ENCODE measurements around the gene LIM2.
"Not testable (repeated sequence)": the region's sequence is repeated elsewhere in the genome, so short reads cannot be mapped to it uniquely, and the experiment has no call there.

LIM2 gene

DNA sequence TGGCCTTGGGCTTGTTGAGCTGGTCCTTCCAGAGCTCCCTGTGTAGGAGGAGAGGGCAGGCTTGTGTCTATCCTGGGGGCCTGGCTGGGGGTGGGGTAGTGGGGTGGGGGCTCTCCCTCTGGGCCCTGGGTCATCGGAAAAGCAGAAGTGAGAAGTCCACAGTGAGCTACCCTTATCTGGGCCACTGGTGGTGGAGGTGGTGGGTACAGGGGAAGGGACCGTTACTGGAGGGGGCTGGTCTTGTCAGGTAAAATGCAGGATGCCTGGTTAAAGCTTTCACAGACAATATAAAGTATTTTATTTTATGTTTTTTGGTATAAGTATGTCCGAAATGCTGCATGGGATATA, 30.0 kb upstream of the LIM2 start:
- H3K9me2 ChIP-seq (replicated peaks; ENCODE audit: insufficient read depth, low read length), result no peaks in the 10 kb centered on the region
- H3K36me3 ChIP-seq (replicated peaks; ENCODE audit: insufficient read depth, low read length), result no peaks in the 10 kb centered on the region
- H3K9me3 ChIP-seq (replicated peaks; ENCODE audit: insufficient read depth, low read length), result no peaks in the 10 kb centered on the region
- no peaks in the 10 kb centered on the region for H4K20me1 ChIP-seq (ENCODE audit: insufficient read depth, low read length)
- no peak overlapping the region for H3K9ac ChIP-seq (ENCODE audit: low read length)
- H3K4me1 ChIP-seq (ENCODE audit: low read length), result no peaks in the 10 kb centered on the region
- no peak for DNase-seq
- no peak overlapping the region for H3K4me3 ChIP-seq (ENCODE audit: low read length)
- H3K27me3 ChIP-seq (replicated peaks; ENCODE audit: insufficient read depth, low read length), result no peaks in the 10 kb centered on the region
- no peak overlapping the region for H3K27ac ChIP-seq (ENCODE audit: low read length)
- H3K79me2 ChIP-seq (ENCODE audit: low read length), result no peaks in the 10 kb centered on the region
- no peak overlapping the region for H2AFZ ChIP-seq (ENCODE audit: low read length)
- no peaks in the 10 kb centered on the region for H3F3A ChIP-seq (ENCODE audit: insufficient read depth, low read length)
- no peak overlapping the region for H3K4me2 ChIP-seq (ENCODE audit: low read depth, low read length)
- TF ChIP-seq, protein P1, sequence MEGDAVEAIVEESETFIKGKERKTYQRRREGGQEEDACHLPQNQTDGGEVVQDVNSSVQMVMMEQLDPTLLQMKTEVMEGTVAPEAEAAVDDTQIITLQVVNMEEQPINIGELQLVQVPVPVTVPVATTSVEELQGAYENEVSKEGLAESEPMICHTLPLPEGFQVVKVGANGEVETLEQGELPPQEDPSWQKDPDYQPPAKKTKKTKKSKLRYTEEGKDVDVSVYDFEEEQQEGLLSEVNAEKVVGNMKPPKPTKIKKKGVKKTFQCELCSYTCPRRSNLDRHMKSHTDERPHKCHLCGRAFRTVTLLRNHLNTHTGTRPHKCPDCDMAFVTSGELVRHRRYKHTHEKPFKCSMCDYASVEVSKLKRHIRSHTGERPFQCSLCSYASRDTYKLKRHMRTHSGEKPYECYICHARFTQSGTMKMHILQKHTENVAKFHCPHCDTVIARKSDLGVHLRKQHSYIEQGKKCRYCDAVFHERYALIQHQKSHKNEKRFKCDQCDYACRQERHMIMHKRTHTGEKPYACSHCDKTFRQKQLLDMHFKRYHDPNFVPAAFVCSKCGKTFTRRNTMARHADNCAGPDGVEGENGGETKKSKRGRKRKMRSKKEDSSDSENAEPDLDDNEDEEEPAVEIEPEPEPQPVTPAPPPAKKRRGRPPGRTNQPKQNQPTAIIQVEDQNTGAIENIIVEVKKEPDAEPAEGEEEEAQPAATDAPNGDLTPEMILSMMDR (IDR thresholded peaks at IDR 0.05; ENCODE audit: low read length), result no peak

DNA sequence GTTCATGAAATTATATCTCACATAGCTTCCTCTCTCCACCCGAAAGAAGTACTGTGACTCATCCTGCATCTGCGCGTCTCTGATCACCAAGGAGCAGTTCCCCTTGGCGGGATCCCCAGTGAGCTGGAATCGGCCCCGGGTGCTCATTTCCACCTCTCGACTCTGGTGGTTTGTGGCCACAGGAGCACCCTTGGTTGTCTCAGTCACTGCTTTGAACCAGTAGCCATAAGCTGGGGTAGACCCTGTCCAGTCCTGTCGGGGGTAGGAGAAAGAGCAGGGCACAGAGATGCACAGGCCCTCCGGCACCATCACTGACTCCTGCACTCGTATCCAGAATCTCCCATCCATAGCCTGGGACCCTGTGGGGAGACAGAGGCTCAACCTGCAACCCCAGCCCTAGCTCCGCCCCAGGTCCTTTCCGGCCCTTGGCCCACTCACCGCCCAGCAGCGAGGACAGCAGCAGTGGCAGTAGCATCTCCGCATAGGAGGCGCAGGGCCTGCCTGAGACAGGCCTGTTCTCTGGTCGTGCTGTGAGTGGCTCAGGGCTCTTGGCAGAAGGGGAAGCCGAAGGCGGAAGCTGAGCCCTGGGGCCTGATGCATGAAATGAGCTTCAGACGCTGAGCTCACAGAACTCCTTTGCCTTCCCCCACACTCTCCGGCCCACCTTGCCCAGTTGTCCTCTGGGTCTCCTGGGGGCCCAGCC, 29.5 kb upstream of the LIM2 start, which contains the start of gene SIGLEC10:
SIGLEC10 (minus strand) TSS at position 536 of the 703 bp plus-strand sequence; CDS start at position 475, 61 bp downstream.
- no peaks in the 10 kb centered on the region for H3K9me3 ChIP-seq (replicated peaks; ENCODE audit: insufficient read depth, low read length)
- H3K79me2 ChIP-seq (ENCODE audit: low read length), result no peaks in the 10 kb centered on the region
- H2AFZ ChIP-seq (ENCODE audit: low read length), result no peak within 1 kb of the TSS
- no peak within 1 kb of the TSS for H3K9ac ChIP-seq (ENCODE audit: low read length)
- H3K36me3 ChIP-seq (replicated peaks; ENCODE audit: insufficient read depth, low read length), result no peaks in the 10 kb centered on the region
- no peak for TF ChIP-seq EZH2phosphoT487 (IDR thresholded peaks at IDR 0.05; ENCODE audit: low read length)
- TF ChIP-seq EZH2 (optimal IDR thresholded peaks at IDR 0.05; ENCODE audit: low read depth, low read length), result no peak
- TF ChIP-seq, protein P1 (IDR thresholded peaks at IDR 0.05; ENCODE audit: low read length), result no peak
- no peaks in the 10 kb centered on the region for H3K9me2 ChIP-seq (replicated peaks; ENCODE audit: insufficient read depth, low read length)
- no peaks in the 10 kb centered on the region for H3K27me3 ChIP-seq (replicated peaks; ENCODE audit: insufficient read depth, low read length)
- no peaks in the 10 kb centered on the region for H4K20me1 ChIP-seq (ENCODE audit: insufficient read depth, low read length)
- H3K4me1 ChIP-seq (ENCODE audit: low read length), result no peaks in the 10 kb centered on the region
- H3K4me3 ChIP-seq (ENCODE audit: low read length), result no peak within 1 kb of the TSS
- H3K4me2 ChIP-seq (ENCODE audit: low read depth, low read length), result no peak within 1 kb of the TSS
- no peak within 1 kb of the TSS for H3K27ac ChIP-seq (ENCODE audit: low read length)
- DNase-seq, result no peak
- H3F3A ChIP-seq (ENCODE audit: insufficient read depth, low read length), result no peaks in the 10 kb centered on the region

DNA sequence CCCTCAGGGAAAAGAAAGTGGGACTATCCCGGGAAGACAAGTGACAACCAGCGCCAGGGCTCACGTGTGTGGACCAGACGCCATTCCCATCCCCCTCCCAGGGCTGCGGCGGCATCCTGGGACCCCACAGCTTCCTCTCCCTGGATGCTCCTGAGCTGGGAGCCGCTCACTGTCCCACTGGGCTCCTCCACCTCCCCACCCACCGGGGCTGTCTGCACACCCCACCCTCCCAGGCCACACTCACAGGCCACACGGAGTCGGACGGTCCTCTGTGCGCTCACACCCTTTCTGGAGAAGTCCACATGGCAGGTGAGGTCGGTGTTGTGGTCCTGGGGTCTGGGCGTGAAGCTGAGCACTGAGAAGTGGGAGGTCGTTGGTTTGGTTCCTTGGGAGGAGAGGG, 28.6 kb upstream of the LIM2 start:
- not testable (repeated sequence) for H3K9ac ChIP-seq (ENCODE audit: low read length); H3K4me1 ChIP-seq (ENCODE audit: low read length); DNase-seq; H2AFZ ChIP-seq (ENCODE audit: low read length); H3K9me2 ChIP-seq (replicated peaks; ENCODE audit: insufficient read depth, low read length); H3K27me3 ChIP-seq (replicated peaks; ENCODE audit: insufficient read depth, low read length); H3K79me2 ChIP-seq (ENCODE audit: low read length); H3K27ac ChIP-seq (ENCODE audit: low read length); H3K4me3 ChIP-seq (ENCODE audit: low read length); H3F3A ChIP-seq (ENCODE audit: insufficient read depth, low read length); H3K36me3 ChIP-seq (replicated peaks; ENCODE audit: insufficient read depth, low read length); H4K20me1 ChIP-seq (ENCODE audit: insufficient read depth, low read length); H3K4me2 ChIP-seq (ENCODE audit: low read depth, low read length); H3K9me3 ChIP-seq (replicated peaks; ENCODE audit: insufficient read depth, low read length)

DNA sequence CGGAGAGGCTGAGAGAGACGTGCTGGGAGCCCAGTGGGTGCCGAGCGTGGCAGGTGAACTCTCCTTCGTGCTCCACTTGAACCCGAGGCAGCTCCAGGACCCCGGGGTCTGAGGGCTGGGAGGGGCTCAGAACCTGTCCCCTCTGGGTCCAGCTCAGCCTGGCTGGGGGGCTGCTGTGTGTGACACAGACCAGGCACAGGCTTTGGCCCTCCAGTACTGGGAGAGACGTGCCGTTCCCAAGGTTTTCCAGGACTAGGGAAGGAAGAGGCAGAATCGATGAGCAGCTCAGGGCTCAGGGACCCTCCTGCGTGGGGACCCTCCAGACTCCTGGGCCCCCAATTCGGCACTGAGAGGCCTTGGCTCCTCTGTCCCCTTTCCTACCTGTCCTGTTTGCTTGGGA, 27.4 kb upstream of the LIM2 start:
- Histone ChIP-seq H3K27me3 (replicated peaks; ENCODE audit: insufficient read depth, low read length) (no peaks in the 10 kb centered on the region), H3F3A (ENCODE audit: insufficient read depth, low read length) (no peaks in the 10 kb centered on the region), H3K79me2 (ENCODE audit: low read length) (no peaks in the 10 kb centered on the region), H3K4me3 (ENCODE audit: low read length) (no peak overlapping the region), H3K27ac (ENCODE audit: low read length) (no peak overlapping the region), H3K9ac (ENCODE audit: low read length) (no peak overlapping the region), H4K20me1 (ENCODE audit: insufficient read depth, low read length) (no peaks in the 10 kb centered on the region), H3K9me3 (replicated peaks; ENCODE audit: insufficient read depth, low read length) (no peaks in the 10 kb centered on the region), H3K4me2 (ENCODE audit: low read depth, low read length) (no peak overlapping the region), H2AFZ (ENCODE audit: low read length) (no peak overlapping the region), H3K36me3 (replicated peaks; ENCODE audit: insufficient read depth, low read length) (no peaks in the 10 kb centered on the region), H3K4me1 (ENCODE audit: low read length) (no peaks in the 10 kb centered on the region), H3K9me2 (replicated peaks; ENCODE audit: insufficient read depth, low read length) (no peaks in the 10 kb centered on the region)
- TF ChIP-seq, protein P1 (IDR thresholded peaks at IDR 0.05; ENCODE audit: low read length), result no peak
- no peak for TF ChIP-seq EZH2 (optimal IDR thresholded peaks at IDR 0.05; ENCODE audit: low read depth, low read length)
- TF ChIP-seq EZH2phosphoT487 (IDR thresholded peaks at IDR 0.05; ENCODE audit: low read length), result no peak
- DNase-seq, result no peak

Data from MM.1S (cell line).